NCI-H2107 (cell line): ENCODE results near the gene CAMKV.
"Not testable (repeated sequence)": the region's sequence is repeated elsewhere in the genome, so short reads cannot be mapped to it uniquely, and the experiment has no call there.

ENCODE experiments used
- DNase-seq: peaks from one replicate; lab custom pipeline; 2025; lab: John Stamatoyannopoulos, UW

The CAMKV gene

DNA sequence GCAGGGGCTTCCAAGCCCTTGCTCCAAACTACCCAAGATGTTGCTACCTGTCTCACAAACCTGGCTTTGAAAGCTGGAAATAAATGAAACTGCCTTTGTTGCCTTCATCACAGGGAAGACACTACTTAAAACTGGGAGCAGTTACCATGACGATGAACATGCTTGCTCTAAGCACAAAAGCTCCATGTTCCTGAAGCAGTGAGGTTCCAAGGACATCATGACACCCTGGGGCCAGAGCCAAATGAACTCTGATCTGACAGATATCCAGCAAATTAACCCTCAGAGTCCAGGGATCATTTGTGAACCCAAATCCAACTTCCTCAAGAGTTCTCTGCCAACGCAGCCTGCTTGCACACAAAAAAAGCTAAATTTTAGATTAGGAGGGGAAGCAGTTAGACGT lies 24.0 kb downstream of the CAMKV start:
- DNase-seq: no peak

DNA sequence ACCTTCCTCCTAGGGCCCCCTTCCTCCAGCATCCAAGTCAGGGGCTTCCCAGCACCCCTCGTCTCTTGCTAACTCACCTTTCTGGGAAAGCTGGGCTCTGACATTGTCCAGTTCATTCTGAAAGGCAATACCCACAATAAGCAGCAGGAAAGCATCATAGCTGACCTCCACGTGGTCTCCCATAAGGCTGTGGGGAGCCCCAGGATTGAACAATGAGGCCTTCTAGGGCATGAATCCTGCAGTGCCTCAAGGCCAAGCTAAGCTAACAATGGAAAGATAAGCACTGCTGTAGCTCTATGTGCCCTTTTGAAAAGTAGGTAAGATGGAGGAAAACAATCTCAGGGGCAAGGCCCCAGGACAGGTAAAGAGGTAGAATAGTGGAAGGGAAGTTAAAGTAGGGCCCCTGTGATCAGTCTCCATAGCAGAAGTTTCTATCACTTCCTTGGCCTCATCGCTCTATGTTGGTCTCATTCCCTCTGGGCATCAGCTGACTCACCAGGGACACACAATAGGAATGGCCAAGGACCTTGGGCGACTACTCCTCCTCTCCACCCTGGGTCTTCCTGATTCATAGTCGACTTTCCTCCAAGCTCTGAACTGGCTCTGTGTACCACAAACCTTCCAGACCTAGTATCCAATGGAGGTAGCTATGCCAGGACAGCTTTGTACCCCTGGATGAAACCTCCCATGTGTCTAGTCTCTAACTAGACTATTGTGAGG lies 25.1 kb downstream of the CAMKV start:
- DNase-seq: no peak

DNA sequence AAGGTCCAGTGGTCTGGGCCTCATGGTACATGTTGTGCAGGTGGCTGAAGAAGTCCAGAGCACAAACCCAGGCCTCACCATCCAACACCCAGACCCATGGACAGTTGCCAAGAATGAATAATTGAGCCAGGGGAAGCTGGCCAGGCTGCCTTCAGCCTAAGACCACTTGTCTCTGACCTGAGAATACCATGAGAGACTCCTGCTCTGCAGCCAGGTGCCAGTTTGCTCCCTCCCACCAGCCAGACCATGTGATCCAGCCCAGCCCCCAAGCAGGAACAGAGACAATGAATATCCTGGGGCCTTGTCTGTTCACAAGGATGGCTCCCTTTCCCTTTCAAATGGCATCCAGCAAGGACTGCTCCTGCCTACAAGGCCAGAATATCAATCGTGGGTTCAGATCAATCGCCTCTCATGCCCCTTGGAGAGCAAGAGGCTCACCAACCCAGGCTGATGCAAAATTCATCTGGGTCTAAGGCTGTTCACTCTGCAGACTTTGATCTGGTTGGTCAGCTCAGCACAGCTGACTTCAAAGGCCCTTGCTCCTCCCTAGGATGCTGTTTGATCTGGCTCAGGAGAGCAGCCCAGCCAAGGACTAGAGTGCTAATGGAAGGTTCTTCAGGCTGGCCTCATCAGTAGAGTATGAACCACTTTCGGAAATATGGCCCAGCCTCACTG lies 26.7 kb downstream of the CAMKV start:
- DNase-seq: no peak

DNA sequence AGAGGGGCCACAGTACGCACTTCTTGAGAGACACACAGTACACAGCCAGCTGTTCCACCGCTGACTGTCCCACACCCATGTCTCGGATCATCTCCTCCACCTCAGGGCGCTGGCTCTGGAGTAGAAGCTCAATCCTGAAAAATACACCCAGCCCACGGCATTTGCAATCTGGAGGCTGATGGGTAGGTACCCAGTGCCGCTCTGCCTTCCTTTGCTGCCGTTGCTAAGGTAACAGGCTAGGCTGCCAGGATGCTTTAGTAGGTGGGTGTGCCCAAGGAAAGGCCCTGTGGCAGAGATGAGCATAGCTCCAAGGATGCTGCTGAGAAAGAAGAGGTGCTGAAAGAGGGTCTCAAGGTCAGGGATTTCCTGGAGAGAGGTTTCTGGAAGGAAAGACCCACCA lies 27.9 kb downstream of the CAMKV start:
- no peak for DNase-seq

DNA sequence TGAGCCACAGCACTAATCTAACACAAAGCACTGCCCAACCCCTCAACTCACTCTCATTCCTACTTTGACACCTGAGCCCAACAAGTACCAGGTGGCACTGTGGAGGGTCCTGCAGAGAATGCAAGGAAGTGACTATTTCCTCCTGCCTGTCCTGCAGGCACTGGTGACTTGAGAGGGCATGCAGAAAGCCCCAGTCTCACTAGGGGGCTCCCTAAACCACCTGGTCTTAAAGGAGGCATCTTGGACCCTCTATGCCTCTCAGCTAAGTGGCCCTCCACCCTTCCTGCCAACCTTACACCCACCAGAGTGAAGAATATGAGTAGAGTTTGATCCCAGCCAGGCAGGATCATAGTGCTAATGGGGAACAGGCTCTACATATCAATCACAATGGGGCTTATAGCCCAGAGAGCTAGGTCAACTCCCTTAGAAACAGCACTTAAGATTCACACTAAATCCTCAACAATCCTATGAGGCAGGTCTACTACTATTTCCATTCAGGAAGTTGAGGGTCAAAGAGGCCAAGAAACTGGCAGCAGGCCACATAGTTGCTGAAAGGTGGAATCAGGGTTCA lies 28.5 kb downstream of the CAMKV start:
- DNase-seq: peak; percentile 8

DNA sequence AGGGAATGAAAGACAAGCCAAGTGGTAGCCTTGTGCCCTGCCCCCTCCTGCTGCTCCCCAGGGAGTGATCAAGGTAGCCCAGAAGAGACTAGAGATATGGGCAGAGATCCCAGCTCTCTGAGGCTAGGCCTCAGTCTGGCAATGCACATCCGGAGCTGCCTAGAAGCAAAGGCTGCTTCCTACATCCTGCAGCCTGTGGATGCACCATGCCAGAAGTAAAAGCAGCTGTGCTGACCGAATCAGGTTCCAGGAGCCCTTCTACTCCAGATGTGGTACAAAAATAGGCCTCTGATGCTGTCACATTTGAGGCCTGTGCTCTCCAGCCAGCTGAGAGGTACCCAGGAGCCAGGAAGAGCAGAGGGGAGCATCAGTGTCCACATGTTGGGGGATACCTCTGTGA lies 29.3 kb downstream of the CAMKV start:
- DNase-seq: no peak

DNA sequence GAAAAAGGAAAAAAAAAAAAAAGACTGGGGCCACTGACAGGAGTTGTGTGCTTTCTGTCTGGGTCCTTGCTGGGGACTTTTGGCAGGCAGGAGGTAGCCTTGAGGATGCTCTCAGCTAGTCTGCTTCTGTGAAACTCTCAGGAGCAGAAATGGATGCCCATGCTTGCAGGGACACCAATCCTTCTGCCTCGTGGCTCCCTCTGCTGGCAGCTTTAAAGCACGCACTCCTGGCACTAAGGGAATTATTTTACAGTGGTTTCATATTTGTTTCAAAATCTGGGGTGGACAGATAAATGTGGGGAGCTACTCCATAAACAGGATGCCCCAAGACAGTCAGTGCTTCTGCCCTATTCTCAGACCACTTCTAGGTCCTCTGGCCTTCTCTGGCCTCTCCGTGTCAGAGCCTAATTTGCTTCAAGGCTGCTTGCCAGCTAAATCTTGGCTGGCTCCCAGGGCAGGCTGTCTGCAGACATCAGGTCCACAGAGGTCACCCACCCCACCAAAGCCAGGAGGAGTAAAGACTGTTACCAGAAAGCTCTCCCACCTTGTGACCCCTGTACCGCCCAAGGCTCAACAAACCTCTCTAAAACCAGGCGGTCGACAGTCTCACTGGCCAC lies 30.4 kb downstream of the CAMKV start:
- peak; percentile 28 for DNase-seq

DNA sequence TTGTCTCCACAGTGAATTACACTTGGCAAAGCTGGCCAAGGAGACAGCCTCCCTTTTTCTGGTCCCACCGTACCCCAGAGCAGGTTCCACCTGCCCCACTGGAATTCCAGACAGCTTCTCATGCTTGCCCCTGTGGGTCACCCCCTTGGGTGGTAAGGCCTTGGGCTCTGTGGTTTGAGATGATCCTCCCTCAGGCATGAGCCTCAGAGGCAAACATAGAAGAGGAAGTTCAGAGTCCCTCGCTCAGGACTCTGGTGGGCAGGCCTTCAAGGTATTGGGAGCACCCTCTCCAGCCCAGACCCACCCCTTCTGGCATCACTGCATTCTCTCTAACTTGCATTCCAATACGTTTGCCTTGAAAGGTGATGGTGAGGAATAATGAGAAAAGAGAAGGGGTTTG lies 38.4 kb downstream of the CAMKV start:
- no peak for DNase-seq

DNA sequence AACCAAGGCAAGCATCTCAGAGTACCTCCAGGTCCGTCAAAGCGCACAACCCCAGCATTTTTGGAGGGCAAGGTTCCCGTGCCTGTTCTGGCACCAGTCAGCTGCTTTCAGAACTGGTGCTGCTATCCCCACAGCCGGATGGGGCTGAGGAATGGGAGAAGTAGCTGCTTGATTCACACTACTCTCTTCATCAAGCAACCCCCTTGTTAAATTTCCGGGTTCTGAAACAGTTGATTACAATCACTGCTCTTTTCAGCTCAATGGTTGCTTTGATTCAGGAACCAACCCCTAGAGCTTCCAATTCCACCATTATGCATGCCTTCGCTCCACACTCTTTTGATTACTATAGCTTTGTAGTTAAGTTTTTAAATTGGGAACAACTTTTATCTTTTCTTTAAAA lies 43.7 kb downstream of the CAMKV start:
- DNase-seq: no peak

DNA sequence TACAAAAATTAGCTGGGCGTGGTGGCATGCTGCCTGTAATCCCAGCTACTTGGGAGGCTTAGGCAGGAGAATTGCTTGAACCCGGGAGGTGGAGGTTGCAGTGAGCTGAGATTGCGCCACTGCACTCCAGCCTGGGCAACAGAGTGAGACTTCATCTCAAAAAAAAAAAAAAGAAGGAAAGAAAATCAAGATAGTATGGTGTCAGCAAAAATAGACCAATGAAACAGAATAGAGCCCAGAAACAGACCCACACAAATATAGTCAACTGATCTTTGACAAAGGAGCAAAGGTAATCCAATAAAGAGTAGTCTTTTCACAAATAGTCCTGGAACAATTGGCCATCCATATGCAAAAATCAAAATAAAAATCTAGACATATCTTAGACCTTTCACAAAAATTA lies 46.6 kb downstream of the CAMKV start:
- DNase-seq: not testable (repeated sequence)

DNA sequence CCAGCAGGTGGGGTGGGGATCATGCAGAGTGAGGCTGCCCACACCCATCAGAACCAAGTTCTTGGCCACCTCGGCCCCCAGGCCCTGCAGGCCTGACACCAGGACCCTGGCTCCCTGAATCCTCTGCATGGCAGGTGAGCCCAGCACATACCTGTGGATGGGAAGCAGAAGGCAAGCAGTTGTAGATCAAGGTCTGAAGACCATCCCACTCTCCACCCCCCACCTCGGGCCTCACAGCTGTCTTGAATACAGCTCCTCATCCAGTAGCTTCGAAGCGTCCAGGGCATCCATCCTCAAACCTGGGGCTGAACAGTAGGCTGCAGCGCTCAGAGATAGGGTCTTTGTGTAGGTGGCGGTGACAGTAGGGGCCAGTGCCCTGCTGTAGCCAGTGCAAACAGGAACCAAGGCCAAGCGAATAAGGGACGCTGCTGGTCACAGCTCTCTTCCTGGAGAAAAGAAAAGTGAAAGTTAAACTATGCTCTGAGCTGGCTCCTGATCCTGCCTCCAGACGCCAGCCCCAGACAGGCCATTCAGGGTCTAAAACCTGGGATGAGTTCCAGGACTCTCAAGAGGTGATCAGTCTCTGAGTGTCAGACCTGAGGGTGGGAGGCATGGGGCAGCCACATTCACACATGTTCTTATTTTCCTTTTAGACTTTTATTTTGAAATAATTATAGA lies 56.1 kb downstream of the CAMKV start, which contains the start of gene UBA7:
Gene UBA7, minus strand, starts transcription at position 457 of the 678 bp plus-strand sequence. Its CDS starts 166 bp downstream, at position 291.
- DNase-seq: no peak

DNA sequence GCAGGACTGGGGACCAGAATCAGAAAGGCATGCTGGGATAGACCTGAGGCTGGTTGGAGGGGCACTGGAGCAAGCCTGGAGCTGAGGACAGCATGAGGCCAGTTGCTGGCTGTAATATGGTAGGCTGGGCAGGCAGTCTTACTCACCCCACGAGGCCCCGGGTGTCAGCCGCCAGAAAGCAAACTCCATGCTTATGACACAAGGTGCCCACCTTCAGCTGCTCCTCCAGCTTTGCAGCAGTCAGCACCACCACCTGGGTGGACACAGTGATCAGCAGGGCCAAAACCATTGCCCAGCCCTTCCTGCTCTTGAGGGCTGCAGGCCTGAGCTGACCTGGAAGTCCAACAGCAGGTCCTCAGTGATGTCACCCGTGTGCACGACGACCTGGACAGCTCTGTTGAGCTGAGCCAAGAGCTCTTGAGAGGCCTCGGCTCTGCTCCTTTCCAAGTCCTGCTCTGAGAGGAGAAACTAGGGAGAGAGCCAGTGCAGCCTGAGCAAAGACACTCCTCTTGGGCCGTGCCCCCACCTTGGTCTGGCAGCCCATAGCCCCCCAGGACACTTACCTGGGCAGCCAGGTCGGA lies 56.7 kb downstream of the CAMKV start:
- no peak for DNase-seq
